ENCODE results near the gene PAX2.

The PAX2 gene

GRCh38 chr10:100826661-100826982, 81.2 kb downstream of the PAX2 start:
- no peak for DNase-seq (ENCODE audit: extremely low spot score)
- CTCF ChIA-PET: interaction anchor here (0.8 to 1.5 kb wide), 3 partner anchors 10 to 83 kb away, joined by 3 to 5 read pairs (median 3); no protein-coding TSS in a partner anchor
- POLR2A ChIA-PET: no interaction called here
- no peak for TF ChIP-seq CTCF (IDR thresholded peaks at IDR 0.05; ENCODE audit: control extremely low read depth, extremely low read depth, low read depth, missing control alignments)

GRCh38 chr10:100826983-100827818, 81.8 kb downstream of the PAX2 start:
- DNase-seq (ENCODE audit: extremely low spot score): peak; percentile 60
- TF ChIP-seq CTCF (IDR thresholded peaks at IDR 0.05; ENCODE audit: control extremely low read depth, extremely low read depth, low read depth, missing control alignments): peak; percentile 44
- POLR2A ChIA-PET: no interaction called here
- CTCF ChIA-PET: interaction anchor here (1.4 to 1.5 kb wide), 2 partner anchors 11 to 83 kb away, joined by 3 to 5 read pairs; no protein-coding TSS in a partner anchor

- POLR2A ChIA-PET: no interaction called here
- CTCF ChIA-PET: no interaction called here
Measured at GRCh38 chr10:100827819-100828737, 82.7 kb downstream of the PAX2 start.

GRCh38 chr10:100828738-100829096, 83.3 kb downstream of the PAX2 start:
- ChIA-PET CTCF (no interaction called here), POLR2A (no interaction called here)
- TF ChIP-seq CTCF (IDR thresholded peaks at IDR 0.05; ENCODE audit: control extremely low read depth, extremely low read depth, low read depth, missing control alignments): no peak
- DNase-seq (ENCODE audit: extremely low spot score): peak; percentile 70

More at GRCh38 chr10:100827819-100828737, 82.7 kb downstream of the PAX2 start:
- peak; percentile 26 for TF ChIP-seq CTCF (IDR thresholded peaks at IDR 0.05; ENCODE audit: control extremely low read depth, extremely low read depth, low read depth, missing control alignments)
- peak; percentile 60 for DNase-seq (ENCODE audit: extremely low spot score)

- POLR2A ChIA-PET: no interaction called here
- no peak for TF ChIP-seq CTCF (IDR thresholded peaks at IDR 0.05; ENCODE audit: control extremely low read depth, extremely low read depth, low read depth, missing control alignments)
- CTCF ChIA-PET: no interaction called here
- DNase-seq (ENCODE audit: extremely low spot score): peak; percentile 39
Measured at GRCh38 chr10:100829097-100829870, 83.9 kb downstream of the PAX2 start.
